Vagina (tissue), 2 donors: Measurements from ENCODE around the gene CLIC1. TPM values are rescaled to one million over a fixed set of nuclear protein-coding genes. Genes with fewer than 3 reads are reported as not detected.

Experiments used
- DNase-seq, 2 donors: peaks; one replicate each; pipeline ENCODE4 v3.0.0-alpha.2; 2017; ENCODE audit errors: extremely low spot score in 2 of 2
- H3K27ac ChIP-seq: fragments of 200-600 bp; sonication (generic); one replicate; pipeline ENCODE4 v1.5.1; 2019
- H3K27me3 ChIP-seq: fragments of 200-600 bp; sonication (generic); one replicate; pipeline ENCODE4 v1.5.1; 2019
- H3K36me3 ChIP-seq, 2 donors: fragments of 200-600 bp; sonication (generic); one replicate each; pipeline ENCODE4 v1.5.1; 2017 to 2019
- H3K4me1 ChIP-seq: fragments of 200-600 bp; sonication (generic); one replicate; pipeline ENCODE4 v1.5.1; 2019
- H3K4me3 ChIP-seq, 2 donors: fragments of 200-600 bp; sonication (generic); 1 replicate in 1 of 2; 2 replicates in 1 of 2; pipeline ENCODE4 v1.5.1; 2016 to 2019
- H3K9me3 ChIP-seq: fragments of 200-600 bp; sonication (generic); one replicate; pipeline ENCODE4 v1.5.1; 2019
- CTCF ChIP-seq, 3 experiments: fragments of 450-650 bp in 2 of 3; fragments of 200-600 bp in 1 of 3; sonication (generic) in 1 of 3; IDR thresholded peaks; one replicate each; pipeline ENCODE4 v1.5.1; 2017 to 2019; ENCODE audit warnings: antibody characterized with exemption in 3 of 3, mild to moderate bottlenecking in 2 of 3, moderate library complexity in 2 of 3
- POLR2A ChIP-seq, 2 donors: fragments of 450-650 bp; IDR thresholded peaks; one replicate each; pipeline ENCODE4 v1.6.1; 2017; ENCODE audit warnings: antibody characterized with exemption in 2 of 2, mild to moderate bottlenecking in 2 of 2, moderate library complexity in 2 of 2
- POLR2AphosphoS5 ChIP-seq, 2 donors: sonication (generic); formaldehyde crosslinking; IDR thresholded peaks; one replicate each; pipeline ENCODE4 v1.9.0; 2017; ENCODE audit warnings: antibody characterized with exemption in 2 of 2, mild to moderate bottlenecking in 2 of 2, low read depth in 1 of 2; ENCODE audit not compliant: insufficient read depth in 1 of 2
- intact Hi-C: fragments of 100-400 bp; cut with DNase I; formaldehyde crosslinking; loops from one replicate; pipeline ENCODE4 v1.15.1; 2023
- total RNA-seq: library from RNA; depleted of rRNA; stranded (reverse); fragments of >200 nt; gene quantifications from one replicate; pipeline ENCODE4 v1.2.3, GENCODE V29; 2016

CLIC1 gene
- total RNA-seq, 1 donor from 2014 or later: 250 TPM

- TF ChIP-seq POLR2A (IDR thresholded peaks at IDR 0.05): no peak
- TF ChIP-seq CTCF (IDR thresholded peaks at IDR 0.05): no peak
- no peak for TF ChIP-seq POLR2AphosphoS5 (IDR thresholded peaks at IDR 0.05; ENCODE audit: insufficient read depth in 1 of 2, low read depth in 1 of 2)
- no peak for DNase-seq
- Histone ChIP-seq H3K4me1 (peaks cover 39% of the 10 kb centered on the region), H3K27me3 (no peaks in the 10 kb centered on the region), H3K4me3 (peak overlapping the region; percentile 82 to 94), H3K9me3 (no peaks in the 10 kb centered on the region), H3K27ac (peak overlapping the region; percentile 99), H3K36me3 (peaks cover under 1 to 34% of the 10 kb centered on the region in 2 donors)
- intact Hi-C loops: loop anchor here (5.0 kb wide), 1 partner anchor 104 kb away; no protein-coding TSS in a partner anchor
Observed at GRCh38 chr6:31727717-31728671, 8.3 kb downstream of the CLIC1 start.

GRCh38 chr6:31727034-31727716, 9.2 kb downstream of the CLIC1 start:
- Histone ChIP-seq H3K9me3 (no peaks in the 10 kb centered on the region), H3K4me3 (no peak overlapping the region), H3K27ac (peak overlapping the region; percentile 99), H3K4me1 (peaks cover 39% of the 10 kb centered on the region), H3K27me3 (no peaks in the 10 kb centered on the region), H3K36me3 (peaks cover 0 to 26% of the 10 kb centered on the region in 2 donors)
- TF ChIP-seq CTCF (IDR thresholded peaks at IDR 0.05) (no peak), POLR2A (IDR thresholded peaks at IDR 0.05) (no peak), POLR2AphosphoS5 (IDR thresholded peaks at IDR 0.05; ENCODE audit: insufficient read depth in 1 of 2, low read depth in 1 of 2) (no peak)
- no peak for DNase-seq
- intact Hi-C loops: loop anchor here (5.0 kb wide), 1 partner anchor 105 kb away; no protein-coding TSS in a partner anchor

- intact Hi-C loops: loop anchor here (5.0 kb wide), 1 partner anchor 107 kb away; no protein-coding TSS in a partner anchor
- peaks cover 0 to 14% of the 10 kb centered on the region in 2 donors for H3K36me3 ChIP-seq
- no peaks in the 10 kb centered on the region for H3K9me3 ChIP-seq
- H3K4me3 ChIP-seq: no peak overlapping the region
- peak in 1 of 2 donors; percentile 15 for TF ChIP-seq POLR2AphosphoS5 (IDR thresholded peaks at IDR 0.05; ENCODE audit: insufficient read depth in 1 of 2, low read depth in 1 of 2)
- TF ChIP-seq POLR2A (IDR thresholded peaks at IDR 0.05): no peak
- no peak for TF ChIP-seq CTCF (IDR thresholded peaks at IDR 0.05)
- no peak for DNase-seq
- H3K27ac ChIP-seq: no peak overlapping the region
- no peaks in the 10 kb centered on the region for H3K27me3 ChIP-seq
- peaks cover 36% of the 10 kb centered on the region for H3K4me1 ChIP-seq
Observed at GRCh38 chr6:31725502-31726350, 10.6 kb downstream of the CLIC1 start.

- Histone ChIP-seq H3K36me3 (peaks cover 0 to 14% of the 10 kb centered on the region in 2 donors), H3K27ac (no peak overlapping the region), H3K4me3 (no peak overlapping the region), H3K27me3 (no peaks in the 10 kb centered on the region), H3K4me1 (peaks cover 32% of the 10 kb centered on the region), H3K9me3 (no peaks in the 10 kb centered on the region)
- TF ChIP-seq POLR2A (IDR thresholded peaks at IDR 0.05): no peak
- TF ChIP-seq CTCF (IDR thresholded peaks at IDR 0.05): no peak
- TF ChIP-seq POLR2AphosphoS5 (IDR thresholded peaks at IDR 0.05; ENCODE audit: insufficient read depth in 1 of 2, low read depth in 1 of 2): no peak
- DNase-seq: no peak
- intact Hi-C loops: no loop called here
Observed at GRCh38 chr6:31723980-31724691, 12.2 kb downstream of the CLIC1 start.
